SK-N-MC (cell line): ENCODE data around the gene ABCF2.

Source experiments
- EZH2 ChIP-seq: fragments of 200-600 bp; sonication (generic); IDR thresholded peaks from one replicate; pipeline ENCODE4 v1.6.1; 2017; ENCODE audit warnings: antibody characterized with exemption
- FOXP2 ChIP-seq: optimal IDR thresholded peaks from 2 replicates; pipeline ENCODE3; 2011; ENCODE audit warnings: mild to moderate bottlenecking, moderate library complexity; ENCODE audit not compliant: insufficient read depth; ENCODE audit errors: extremely low read length, control extremely low read depth
- POLR2AphosphoS5 ChIP-seq: IDR thresholded peaks from 2 replicates; pipeline ENCODE4 v1.6.1; 2012; ENCODE audit warnings: mild to moderate bottlenecking, low read depth, low read length, borderline replicate concordance

DNA sequence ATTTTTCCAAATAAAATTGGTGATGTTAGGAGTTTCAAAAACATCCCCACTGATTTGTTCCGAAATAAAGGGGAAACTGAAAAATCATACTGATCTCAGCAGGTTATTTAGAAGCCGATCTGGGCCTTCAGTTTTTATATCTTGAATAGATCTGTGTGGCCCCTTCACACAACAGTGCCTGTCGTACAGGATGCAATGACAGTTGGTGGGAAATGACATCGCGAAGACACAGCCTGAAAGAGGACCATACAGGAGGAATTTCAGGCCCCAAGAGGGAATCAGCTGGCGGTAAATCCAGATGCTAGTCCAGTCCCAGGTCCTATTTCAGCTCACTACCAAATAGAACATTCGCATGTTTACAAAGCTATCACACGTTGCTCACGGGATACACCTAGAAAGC is 19.7 kb downstream of the ABCF2 start:
- TF ChIP-seq EZH2 (no peak), POLR2AphosphoS5 (no peak), FOXP2 (no peak)
